Astrocyte (in vitro differentiated cells and primary cell): ENCODE measurements around the gene DNAJC7. TPM values are rescaled to one million over a fixed set of nuclear protein-coding genes. Genes with fewer than 3 reads are reported as not detected.

ENCODE experiments used
- DNase-seq: peaks from one replicate; pipeline ENCODE4 v3.0.0-alpha.2; 2010; ENCODE audit warnings: low read depth
- FAIRE-seq: peaks from 2 replicates; lab custom pipeline; 2011; peaks lifted over from hg19 to GRCh38; lab: Jason Lieb, UNC
- H2AFZ ChIP-seq: 2 replicates; pipeline ENCODE4 v1.6.0; 2012; ENCODE audit warnings: low read depth, low read length, inconsistent platforms
- H3K27ac ChIP-seq: 2 replicates; pipeline ENCODE4 v1.5.1; 2011; ENCODE audit warnings: low read depth, low read length, inconsistent platforms
- H3K27me3 ChIP-seq: 2 replicates; pipeline ENCODE4 v1.6.0; 2011; ENCODE audit warnings: low read length, inconsistent platforms; ENCODE audit not compliant: insufficient read depth
- H3K36me3 ChIP-seq: 2 replicates; pipeline ENCODE4 v1.5.1; 2011; ENCODE audit warnings: low read length, inconsistent platforms; ENCODE audit not compliant: insufficient read depth
- H3K4me1 ChIP-seq: 2 replicates; pipeline ENCODE4 v1.5.1; 2011; ENCODE audit warnings: low read length, inconsistent platforms; ENCODE audit not compliant: insufficient read depth
- H3K4me2 ChIP-seq: 2 replicates; pipeline ENCODE4 v1.6.0; 2012; ENCODE audit warnings: low read length, inconsistent platforms
- H3K4me3 ChIP-seq: 2 replicates; pipeline ENCODE4 v1.5.1; 2011; ENCODE audit warnings: low read depth, mild to moderate bottlenecking, low read length, inconsistent platforms; ENCODE audit not compliant: insufficient read depth
- H3K79me2 ChIP-seq: 2 replicates; pipeline ENCODE4 v1.6.0; 2012; ENCODE audit warnings: mild to moderate bottlenecking, low read length, inconsistent platforms; ENCODE audit not compliant: insufficient read depth
- H3K9ac ChIP-seq: 2 replicates; pipeline ENCODE4 v1.6.0; 2012; ENCODE audit warnings: mild to moderate bottlenecking, low read length, inconsistent platforms
- H3K9me3 ChIP-seq: 2 replicates; pipeline ENCODE4 v1.5.1; 2012; ENCODE audit warnings: low read depth, mild to moderate bottlenecking, low read length, inconsistent platforms; ENCODE audit not compliant: insufficient read depth
- H4K20me1 ChIP-seq: 2 replicates; pipeline ENCODE4 v1.6.0; 2012; ENCODE audit warnings: low read length, inconsistent platforms; ENCODE audit not compliant: insufficient read depth
- H3K27ac Mint-ChIP-seq: one replicate; pipeline ENCODE4 v1.8.0; 2021; ENCODE audit warnings: mild to moderate bottlenecking, mixed read lengths; ENCODE audit not compliant: unreplicated experiment
- H3K27me3 Mint-ChIP-seq: one replicate; pipeline ENCODE4 v1.8.0; 2021; ENCODE audit warnings: low read depth, mixed read lengths; ENCODE audit not compliant: unreplicated experiment
- H3K36me3 Mint-ChIP-seq: one replicate; pipeline ENCODE4 v1.8.0; 2021; ENCODE audit warnings: low read depth, mixed read lengths; ENCODE audit not compliant: unreplicated experiment
- H3K4me1 Mint-ChIP-seq: one replicate; pipeline ENCODE4 v1.8.0; 2021; ENCODE audit warnings: low read depth, mixed read lengths; ENCODE audit not compliant: unreplicated experiment
- H3K4me3 Mint-ChIP-seq: one replicate; pipeline ENCODE4 v1.8.0; 2021; ENCODE audit warnings: mild to moderate bottlenecking, moderate library complexity, mixed read lengths; ENCODE audit not compliant: unreplicated experiment
- H3K9me3 Mint-ChIP-seq: one replicate; pipeline ENCODE4 v1.8.0; 2021; ENCODE audit warnings: mild to moderate bottlenecking, mixed read lengths; ENCODE audit not compliant: unreplicated experiment
- EZH2 ChIP-seq: IDR thresholded peaks from 2 replicates; pipeline ENCODE4 v1.6.1; 2012; ENCODE audit warnings: mild to moderate bottlenecking, low read length, inconsistent platforms; ENCODE audit not compliant: insufficient read depth
- total RNA-seq: library from RNA; stranded (reverse); gene quantifications from 2 replicates; pipeline ENCODE4 v1.2.1, GENCODE V29; 2021
- TF ChIP-seq, protein P1 (sequence below): IDR thresholded peaks from 2 replicates; pipeline ENCODE4 v1.5.1; 2011; ENCODE audit warnings: low read depth, mild to moderate bottlenecking, inconsistent platforms, low read length, moderate library complexity; ENCODE audit not compliant: insufficient read depth

Gene DNAJC7
- total RNA-seq, 1 donor from 2014 or later, result 96.0 TPM

DNA sequence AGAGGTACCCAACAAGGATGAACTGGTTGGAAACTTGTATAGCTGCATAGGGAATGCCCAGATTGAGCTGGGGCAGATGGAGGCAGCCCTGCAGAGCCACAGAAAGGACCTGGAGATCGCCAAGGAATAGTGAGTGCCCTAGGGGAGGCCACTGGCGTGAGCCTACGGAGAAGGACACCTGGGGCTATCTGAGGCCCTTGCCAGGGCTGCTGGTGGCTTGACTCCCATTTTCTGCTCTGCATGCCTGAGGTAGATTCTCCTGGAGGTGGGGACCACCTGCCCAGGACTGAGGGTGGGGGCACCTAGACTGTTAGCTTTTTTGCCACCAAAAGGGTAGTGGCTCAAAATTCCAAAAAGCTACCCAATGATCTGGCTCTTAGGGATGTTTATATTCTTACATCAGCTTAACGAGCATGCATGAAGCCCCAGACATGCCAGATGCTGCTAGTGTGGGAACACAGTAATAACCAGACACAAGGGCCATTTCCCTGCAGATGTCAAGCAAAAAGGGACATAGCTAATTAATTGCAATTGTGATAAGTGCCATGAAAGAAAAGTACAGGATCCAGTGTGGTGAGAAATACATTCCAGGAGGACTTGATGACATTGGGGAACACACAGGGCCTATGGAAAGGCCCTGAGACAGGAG, 78.1 kb downstream of the DNAJC7 start:
- no peaks in the 10 kb centered on the region for H3K27me3 ChIP-seq
- no peaks in the 10 kb centered on the region for H4K20me1 ChIP-seq
- H3K36me3 ChIP-seq, result no peaks in the 10 kb centered on the region
- H3K27ac ChIP-seq, result no peak overlapping the region
- no peak overlapping the region for H3K4me3 ChIP-seq
- H2AFZ ChIP-seq, result no peak overlapping the region
- TF ChIP-seq, protein P1, sequence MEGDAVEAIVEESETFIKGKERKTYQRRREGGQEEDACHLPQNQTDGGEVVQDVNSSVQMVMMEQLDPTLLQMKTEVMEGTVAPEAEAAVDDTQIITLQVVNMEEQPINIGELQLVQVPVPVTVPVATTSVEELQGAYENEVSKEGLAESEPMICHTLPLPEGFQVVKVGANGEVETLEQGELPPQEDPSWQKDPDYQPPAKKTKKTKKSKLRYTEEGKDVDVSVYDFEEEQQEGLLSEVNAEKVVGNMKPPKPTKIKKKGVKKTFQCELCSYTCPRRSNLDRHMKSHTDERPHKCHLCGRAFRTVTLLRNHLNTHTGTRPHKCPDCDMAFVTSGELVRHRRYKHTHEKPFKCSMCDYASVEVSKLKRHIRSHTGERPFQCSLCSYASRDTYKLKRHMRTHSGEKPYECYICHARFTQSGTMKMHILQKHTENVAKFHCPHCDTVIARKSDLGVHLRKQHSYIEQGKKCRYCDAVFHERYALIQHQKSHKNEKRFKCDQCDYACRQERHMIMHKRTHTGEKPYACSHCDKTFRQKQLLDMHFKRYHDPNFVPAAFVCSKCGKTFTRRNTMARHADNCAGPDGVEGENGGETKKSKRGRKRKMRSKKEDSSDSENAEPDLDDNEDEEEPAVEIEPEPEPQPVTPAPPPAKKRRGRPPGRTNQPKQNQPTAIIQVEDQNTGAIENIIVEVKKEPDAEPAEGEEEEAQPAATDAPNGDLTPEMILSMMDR, result no peak
- no peak for TF ChIP-seq EZH2
- no peaks in the 10 kb centered on the region for H3K9me3 Mint-ChIP-seq
- no peaks in the 10 kb centered on the region for H3K4me1 ChIP-seq
- H3K9ac ChIP-seq, result no peak overlapping the region
- H3K9me3 ChIP-seq, result no peaks in the 10 kb centered on the region
- DNase-seq (no peak), FAIRE-seq (no peak)
- peaks cover 10% of the 10 kb centered on the region for H3K36me3 Mint-ChIP-seq
- H3K4me3 Mint-ChIP-seq, result no peak overlapping the region
- H3K4me1 Mint-ChIP-seq, result no peaks in the 10 kb centered on the region
- H3K27ac Mint-ChIP-seq, result no peak overlapping the region
- H3K79me2 ChIP-seq, result no peaks in the 10 kb centered on the region
- H3K4me2 ChIP-seq, result no peak overlapping the region
- peaks cover 11% of the 10 kb centered on the region for H3K27me3 Mint-ChIP-seq

DNA sequence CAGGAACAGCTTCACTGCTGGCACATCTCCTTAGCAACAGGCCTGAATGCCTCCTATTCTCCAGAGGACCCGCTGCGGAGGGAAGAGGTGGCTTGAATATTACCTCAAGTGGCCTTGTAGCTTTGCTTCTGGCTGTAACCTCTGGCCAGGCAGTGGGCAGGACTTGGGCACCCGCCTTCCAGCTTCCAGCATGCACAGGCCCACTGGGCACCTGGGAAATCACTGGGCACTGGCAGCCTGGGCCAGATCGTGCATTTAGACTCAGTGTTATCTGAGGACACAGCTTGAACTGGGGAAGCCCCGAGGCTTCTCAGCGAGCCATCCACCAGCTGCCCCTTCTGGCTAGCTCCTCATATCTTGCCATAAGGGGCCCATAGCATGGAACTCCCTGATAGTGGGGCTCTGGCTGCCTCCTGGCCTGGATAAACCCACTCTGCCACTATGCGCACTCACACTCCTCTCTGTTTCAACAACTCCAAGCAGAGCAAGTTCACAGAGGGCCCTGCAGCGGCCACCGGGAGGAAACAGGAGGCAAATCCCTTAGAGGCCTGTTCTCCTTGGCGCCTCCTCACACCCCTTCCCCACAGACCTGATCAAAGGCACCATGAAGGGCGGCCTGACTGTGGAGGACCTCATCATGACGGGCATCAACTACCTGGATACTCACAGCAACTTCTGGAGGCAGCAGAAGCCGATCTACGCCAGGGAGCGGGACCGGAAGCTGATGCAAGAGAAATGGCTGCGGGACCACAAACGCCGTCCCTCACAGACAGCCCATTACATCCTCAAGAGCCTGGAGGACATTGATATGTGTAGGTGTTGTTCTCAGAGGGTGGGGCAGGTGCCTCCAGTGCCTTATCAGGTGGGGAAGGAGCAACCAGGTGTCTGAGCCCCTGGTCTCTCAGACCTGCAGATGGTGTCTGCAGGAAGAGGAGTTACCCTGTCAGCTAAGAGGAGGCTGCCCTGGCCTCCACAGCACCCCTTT, 79.0 kb downstream of the DNAJC7 start:
- Histone ChIP-seq H3K27ac (no peak overlapping the region), H3K9me3 (no peaks in the 10 kb centered on the region), H2AFZ (no peak overlapping the region), H3K27me3 (no peaks in the 10 kb centered on the region), H3K4me1 (no peaks in the 10 kb centered on the region), H3K79me2 (no peaks in the 10 kb centered on the region), H3K36me3 (no peaks in the 10 kb centered on the region), H4K20me1 (no peaks in the 10 kb centered on the region), H3K4me3 (no peak overlapping the region), H3K4me2 (no peak overlapping the region), H3K9ac (no peak overlapping the region)
- Mint-ChIP-seq H3K27me3 (peaks cover 11% of the 10 kb centered on the region), H3K27ac (no peak overlapping the region), H3K4me3 (no peak overlapping the region), H3K4me1 (no peaks in the 10 kb centered on the region), H3K9me3 (no peaks in the 10 kb centered on the region), H3K36me3 (peaks cover 10% of the 10 kb centered on the region)
- DNase-seq, result no peak
- TF ChIP-seq, protein P1, result no peak
- TF ChIP-seq EZH2, result no peak
- FAIRE-seq, result no peak
